HepG2 (cell line): ENCODE results near the gene IBSP. TPM values are rescaled to one million over a fixed set of nuclear protein-coding genes. Genes with fewer than 3 reads are reported as not detected.
A peak's percentile ranks its signal among the peaks of the same experiment; 100 is the strongest.

ENCODE experiments used
- ATAC-seq: fragments of 200-7000 bp; cut with Tn5 transposase; 3 replicates; pipeline ENCODE4 v1.9.1; 2020; ENCODE audit warnings: mild to moderate bottlenecking, moderate library complexity
- BruUV-seq: library from RNA; stranded (reverse); fragments of 400-500 nt; replicated peaks from 2 replicates; lab custom pipeline; 2021; lab: Mats Ljungman, UMichigan
- CTCF ChIA-PET: fragments of 300-600 bp; formaldehyde crosslinking; extraction: SDS; loops from one replicate; lab custom pipeline; 2021; ENCODE audit warnings: low total read pairs, inconsistent platforms, low intra/inter-chr PET ratio; lab: Yijun Ruan, JAX
- POLR2A ChIA-PET: fragments of 350-600 bp; sonication (Branson Sonifier 250); formaldehyde crosslinking; loops from one replicate; lab custom pipeline; 2020; ENCODE audit warnings: antibody characterized with exemption, inconsistent platforms; lab: Yijun Ruan, JAX
- DNase-seq: peaks from one replicate; pipeline ENCODE4 v3.0.0-alpha.2; 2015; ENCODE audit warnings: low spot score
- FAIRE-seq: peaks from 3 replicates; lab custom pipeline; 2011; peaks lifted over from hg19 to GRCh38; lab: Jason Lieb, UNC
- H2AFZ ChIP-seq: one replicate; pipeline ENCODE4 v1.6.1; 2011; ENCODE audit warnings: low read length, inconsistent platforms
- H3K27ac ChIP-seq: fragments of 300-600 bp; 3 replicates; pipeline ENCODE4 v1.8.0; 2011; ENCODE audit warnings: mixed run types, mild to moderate bottlenecking, mixed read lengths, low read length, inconsistent platforms; ENCODE audit not compliant: insufficient read depth; ENCODE audit errors: extremely low read length
- H3K27me3 ChIP-seq, 2 experiments: fragments of 200-600 bp in 1 of 2; 2 replicates in 1 of 2; 3 replicates in 1 of 2; pipeline versions ENCODE4 v1.6.0 to v1.8.0; 2011; ENCODE audit warnings: low read length in 2 of 2, mild to moderate bottlenecking in 2 of 2, moderate library complexity in 2 of 2, inconsistent platforms in 1 of 2; ENCODE audit not compliant: insufficient read depth in 2 of 2, control insufficient read depth in 1 of 2
- H3K36me3 ChIP-seq, 2 experiments: fragments of 200-600 bp in 1 of 2; replicated peaks in 1 of 2; 2 replicates in 1 of 2; 3 replicates in 1 of 2; pipeline versions ENCODE4 v1.5.1 to v1.8.0; 2011; ENCODE audit warnings: low read length in 2 of 2, inconsistent platforms in 1 of 2; ENCODE audit not compliant: insufficient read depth in 2 of 2, control insufficient read depth in 1 of 2
- H3K4me1 ChIP-seq: 2 replicates; pipeline ENCODE4 v1.5.1; 2012; ENCODE audit warnings: low read length, inconsistent platforms; ENCODE audit not compliant: insufficient read depth
- H3K4me2 ChIP-seq: 2 replicates; pipeline ENCODE4 v1.6.0; 2011; ENCODE audit warnings: low read depth, low read length, inconsistent platforms
- H3K4me3 ChIP-seq, 3 experiments: fragments of 200-600 bp in 1 of 3; sonication (generic), shearing (Covaris generic) in 1 of 3; replicated peaks in 1 of 3; 2 replicates each; pipeline ENCODE4 v1.5.1; 2011 to 2016; ENCODE audit warnings: low read length in 3 of 3, inconsistent platforms in 2 of 3, low read depth in 2 of 3, mild to moderate bottlenecking in 2 of 3, control low read depth in 1 of 3, mixed read lengths in 1 of 3; ENCODE audit not compliant: insufficient read depth in 1 of 3
- H3K79me2 ChIP-seq: one replicate; pipeline ENCODE4 v1.6.1; 2011; ENCODE audit warnings: low read length, inconsistent platforms; ENCODE audit not compliant: insufficient read depth
- H3K9ac ChIP-seq: 2 replicates; pipeline ENCODE4 v1.6.0; 2011; ENCODE audit warnings: mild to moderate bottlenecking, low read depth, low read length, inconsistent platforms; ENCODE audit not compliant: insufficient read depth
- H3K9me3 ChIP-seq: 2 replicates; pipeline ENCODE4 v1.5.1; 2012; ENCODE audit warnings: mild to moderate bottlenecking, low read length
- H4K20me1 ChIP-seq: 2 replicates; pipeline ENCODE4 v1.6.0; 2011; ENCODE audit warnings: inconsistent platforms, mild to moderate bottlenecking, low read length, moderate library complexity; ENCODE audit not compliant: insufficient read depth
- ZNF510 ChIP-seq: sonication (generic); formaldehyde crosslinking; IDR thresholded peaks from 2 replicates; pipeline ENCODE4 v1.4.0; 2020; ENCODE audit warnings: low read depth, mild to moderate bottlenecking, missing genetic modification reagents
- ZNF598 ChIP-seq: sonication (generic); formaldehyde crosslinking; IDR thresholded peaks from 2 replicates; pipeline ENCODE4 v1.5.1; 2020; ENCODE audit warnings: mild to moderate bottlenecking, missing genetic modification reagents, borderline replicate concordance
- ZNF7 ChIP-seq: IDR thresholded peaks from 2 replicates; pipeline ENCODE4 v1.6.1; 2016; ENCODE audit warnings: missing biosample characterization, missing genetic modification reagents
- WGBS: methylation state at CpG from one replicate; pipeline ENCODE4 v1.1.6; 2017; ENCODE audit warnings: low lambda C conversion rate; 5-methylcytosine and 5-hydroxymethylcytosine counted together
- in situ Hi-C: cut with HindIII; loops from 2 replicates; pipeline ENCODE4 v1.10.0; 2017; ENCODE audit warnings: low pct_unique_long_range_greater_than_20kb; ENCODE audit not compliant: extremely low pct_ligation_motif_present
- intact Hi-C: fragments of 100-400 bp; cut with micrococcal nuclease; formaldehyde crosslinking; loops from one replicate; pipeline ENCODE4 v1.10.0; 2022; ENCODE audit not compliant: unreplicated experiment
- polyA plus RNA-seq, 8 experiments: library from polyadenylated mRNA; depleted of rRNA in 3 of 8; stranded (reverse) in 7 of 8; unstranded in 1 of 8; fragments of >200 nt; fragmentation: Illumina TruSeq in 4 of 8; extraction: Trizol in 4 of 8; gene quantifications; 2 replicates each; pipeline versions ENCODE4 v1.2.1 to v1.2.3, GENCODE V29; 2011 to 2016; ENCODE audit warnings: low read depth in 4 of 8, missing spikeins in 1 of 8, mixed read lengths in 1 of 8; ENCODE audit not compliant: insufficient read depth in 1 of 8
- total RNA-seq, 5 experiments: library from RNA; depleted of rRNA; stranded (reverse); fragments of >200 nt; fragmentation: Illumina TruSeq; extraction: Trizol; gene quantifications; 2 replicates each; pipeline ENCODE4 v1.2.3, GENCODE V29; 2016; ENCODE audit warnings: low read depth in 1 of 5

IBSP gene
- total and polyA plus RNA-seq, 2 of the 13 experiments (the other 11 are each of a cell fraction or from before 2014, with no cell fraction given): not detected

DNA sequence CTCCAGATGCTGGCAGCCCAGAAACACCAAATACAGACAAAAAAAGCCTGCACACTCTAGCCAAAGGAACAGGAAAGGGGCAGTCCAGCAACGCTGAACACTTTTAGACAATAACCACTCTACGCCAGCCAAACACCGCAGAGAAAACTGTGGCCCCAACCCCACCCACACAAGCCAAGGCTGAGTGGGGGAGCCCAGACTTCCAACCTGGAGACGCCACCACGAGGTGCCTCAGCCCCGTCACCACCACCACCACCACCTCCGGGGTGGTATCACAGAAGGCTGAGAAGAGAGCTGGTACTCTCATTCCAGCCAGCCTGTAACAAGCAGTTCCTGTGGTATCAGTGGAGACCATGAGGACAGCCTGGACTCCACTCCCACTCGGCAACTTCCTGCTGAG, 56.2 kb downstream of the IBSP start:
- peaks cover 57% of the 10 kb centered on the region for H3K4me1 ChIP-seq
- no peak for FAIRE-seq
- intact Hi-C loops: loop anchor here (10.0 kb wide), 1 partner anchor 659 kb away; no protein-coding TSS in a partner anchor
- in situ Hi-C loops: loop anchor here (5.0 to 10.0 kb wide), 2 partner anchors 122 to 359 kb away; partner anchors contain the start of gene SPP1
- H2AFZ ChIP-seq: no peak overlapping the region
- H3K9me3 ChIP-seq: no peaks in the 10 kb centered on the region
- no peak overlapping the region for H3K9ac ChIP-seq
- no peaks in the 10 kb centered on the region for H3K27me3 ChIP-seq
- no peak for ATAC-seq
- WGBS: 92% methylated on average over 8 of the region's 8 CpGs
- no peak overlapping the region for H3K27ac ChIP-seq
- POLR2A ChIA-PET: interaction anchor here (0.7 kb wide), 1 partner anchor 55 kb away, joined by 3 read pairs; no protein-coding TSS in a partner anchor
- H3K79me2 ChIP-seq: no peaks in the 10 kb centered on the region
- DNase-seq: no peak
- CTCF ChIA-PET: no interaction called here
- H3K36me3 ChIP-seq: no peaks in the 10 kb centered on the region
- BruUV-seq: no TSS peak
- no peak overlapping the region for H3K4me2 ChIP-seq
- TF ChIP-seq ZNF510 (CRISPR knock-in tag): no peak
- H4K20me1 ChIP-seq: no peaks in the 10 kb centered on the region
- no peak overlapping the region for H3K4me3 ChIP-seq

DNA sequence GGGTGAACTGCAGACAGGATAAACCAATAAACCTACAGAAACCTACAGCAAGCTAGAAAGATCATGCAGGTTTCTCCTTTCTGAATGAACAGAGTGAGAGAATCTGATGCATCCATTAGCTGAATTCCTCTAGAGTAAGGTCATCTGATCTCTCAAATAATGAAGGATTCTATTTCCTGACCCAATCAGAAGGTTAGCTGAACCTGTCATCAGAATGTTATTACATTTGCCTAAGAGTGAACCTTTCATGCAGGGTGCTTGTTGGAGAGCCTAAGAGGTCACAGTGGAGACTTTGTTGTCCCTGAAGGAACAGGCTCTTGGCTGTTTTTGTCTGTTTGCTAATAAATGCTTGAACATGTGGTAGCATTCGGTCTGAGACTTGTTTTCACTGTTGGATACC, 57.5 kb downstream of the IBSP start:
- H3K36me3 ChIP-seq: no peaks in the 10 kb centered on the region
- H3K27ac ChIP-seq: no peak overlapping the region
- FAIRE-seq: no peak
- H3K4me1 ChIP-seq: peaks cover 64% of the 10 kb centered on the region
- WGBS: 85% methylated on average over 1 of the region's 1 CpG
- intact Hi-C loops: loop anchor here (10.0 kb wide), 1 partner anchor 658 kb away; no protein-coding TSS in a partner anchor
- ATAC-seq: no peak
- H3K27me3 ChIP-seq: no peaks in the 10 kb centered on the region
- H3K79me2 ChIP-seq: no peaks in the 10 kb centered on the region
- in situ Hi-C loops: loop anchor here (5.0 to 10.0 kb wide), 2 partner anchors 120 to 358 kb away; partner anchors contain the start of gene SPP1
- H3K4me3 ChIP-seq: no peak overlapping the region
- H3K9me3 ChIP-seq: no peaks in the 10 kb centered on the region
- H3K9ac ChIP-seq: no peak overlapping the region
- TF ChIP-seq ZNF7: no peak
- no peak for TF ChIP-seq ZNF598 (CRISPR knock-in tag)
- DNase-seq: peak; percentile 37
- no TSS peak for BruUV-seq
- POLR2A ChIA-PET: no interaction called here
- H2AFZ ChIP-seq: no peak overlapping the region
- no peaks in the 10 kb centered on the region for H4K20me1 ChIP-seq
- CTCF ChIA-PET: no interaction called here
- H3K4me2 ChIP-seq: no peak overlapping the region
